ENCODE measurements around the gene SLC2A1.

Gene SLC2A1

GRCh38 chr1:42955311-42956063 lies 3.2 kb downstream of the SLC2A1 start:
- no peaks in the 10 kb centered on the region for H3K36me3 ChIP-seq (ENCODE audit: control insufficient read depth in 1 of 2, insufficient read depth in 2 of 2, low read length in 2 of 2)
- H3K27ac ChIP-seq (ENCODE audit: low read length): no peak overlapping the region
- H3K4me3 ChIP-seq (ENCODE audit: low read depth in 1 of 2, low read length in 2 of 2): no peak overlapping the region
- H3K4me1 ChIP-seq (ENCODE audit: control insufficient read depth in 1 of 2, insufficient read depth in 2 of 2, low read length in 2 of 2): peaks cover 0 to 16% of the 10 kb centered on the region in 2 donors
- H3K9me3 ChIP-seq (ENCODE audit: control insufficient read depth in 1 of 2, low read length in 2 of 2): no peaks in the 10 kb centered on the region
- H3K27me3 ChIP-seq (ENCODE audit: low read depth, low read length): peaks cover 2% of the 10 kb centered on the region

GRCh38 chr1:42953182-42954180 lies 5.2 kb downstream of the SLC2A1 start:
- Histone ChIP-seq H3K27me3 (ENCODE audit: low read depth, low read length) (no peaks in the 10 kb centered on the region), H3K36me3 (ENCODE audit: control insufficient read depth in 1 of 2, insufficient read depth in 2 of 2, low read length in 2 of 2) (no peaks in the 10 kb centered on the region), H3K9me3 (ENCODE audit: control insufficient read depth in 1 of 2, low read length in 2 of 2) (no peaks in the 10 kb centered on the region), H3K27ac (ENCODE audit: low read length) (no peak overlapping the region), H3K4me3 (ENCODE audit: low read depth in 1 of 2, low read length in 2 of 2) (no peak overlapping the region), H3K4me1 (ENCODE audit: control insufficient read depth in 1 of 2, insufficient read depth in 2 of 2, low read length in 2 of 2) (peaks cover 0 to 7% of the 10 kb centered on the region in 2 donors)

GRCh38 chr1:42952303-42953001 lies 6.2 kb downstream of the SLC2A1 start:
- H3K27me3 ChIP-seq (ENCODE audit: low read depth, low read length): no peaks in the 10 kb centered on the region
- no peaks in the 10 kb centered on the region for H3K36me3 ChIP-seq (ENCODE audit: control insufficient read depth in 1 of 2, insufficient read depth in 2 of 2, low read length in 2 of 2)
- H3K27ac ChIP-seq (ENCODE audit: low read length): no peak overlapping the region
- H3K9me3 ChIP-seq (ENCODE audit: control insufficient read depth in 1 of 2, low read length in 2 of 2): no peaks in the 10 kb centered on the region
- H3K4me3 ChIP-seq (ENCODE audit: low read depth in 1 of 2, low read length in 2 of 2): no peak overlapping the region
- peaks cover 0 to 4% of the 10 kb centered on the region in 2 donors for H3K4me1 ChIP-seq (ENCODE audit: control insufficient read depth in 1 of 2, insufficient read depth in 2 of 2, low read length in 2 of 2)

- Histone ChIP-seq H3K27ac (ENCODE audit: low read length) (no peak overlapping the region), H3K4me1 (ENCODE audit: control insufficient read depth in 1 of 2, insufficient read depth in 2 of 2, low read length in 2 of 2) (no peaks in the 10 kb centered on the region), H3K36me3 (ENCODE audit: control insufficient read depth in 1 of 2, insufficient read depth in 2 of 2, low read length in 2 of 2) (no peaks in the 10 kb centered on the region), H3K4me3 (ENCODE audit: low read depth in 1 of 2, low read length in 2 of 2) (no peak overlapping the region), H3K9me3 (ENCODE audit: control insufficient read depth in 1 of 2, low read length in 2 of 2) (no peaks in the 10 kb centered on the region), H3K27me3 (ENCODE audit: low read depth, low read length) (no peaks in the 10 kb centered on the region)
These were observed 7.1 kb downstream of the SLC2A1 start for GRCh38 chr1:42951588-42951987.

- H3K27me3 ChIP-seq (ENCODE audit: low read depth, low read length): no peaks in the 10 kb centered on the region
- H3K4me1 ChIP-seq (ENCODE audit: control insufficient read depth in 1 of 2, insufficient read depth in 2 of 2, low read length in 2 of 2): peaks cover 0 to 6% of the 10 kb centered on the region in 2 donors
- H3K27ac ChIP-seq (ENCODE audit: low read length): no peak overlapping the region
- H3K36me3 ChIP-seq (ENCODE audit: control insufficient read depth in 1 of 2, insufficient read depth in 2 of 2, low read length in 2 of 2): no peaks in the 10 kb centered on the region
- H3K4me3 ChIP-seq (ENCODE audit: low read depth in 1 of 2, low read length in 2 of 2): no peak overlapping the region
- H3K9me3 ChIP-seq (ENCODE audit: control insufficient read depth in 1 of 2, low read length in 2 of 2): no peaks in the 10 kb centered on the region
These were observed 8.6 kb downstream of the SLC2A1 start for GRCh38 chr1:42950116-42950481.

- H3K27ac ChIP-seq (ENCODE audit: low read length): no peak overlapping the region
- H3K4me1 ChIP-seq (ENCODE audit: control insufficient read depth in 1 of 2, insufficient read depth in 2 of 2, low read length in 2 of 2): peaks cover 3 to 6% of the 10 kb centered on the region in 2 donors
These were observed 9.2 kb downstream of the SLC2A1 start for GRCh38 chr1:42949312-42950115.

GRCh38 chr1:42947965-42948732 lies 10.5 kb downstream of the SLC2A1 start:
- Histone ChIP-seq H3K36me3 (ENCODE audit: control insufficient read depth in 1 of 2, insufficient read depth in 2 of 2, low read length in 2 of 2) (peaks cover 0 to under 1% of the 10 kb centered on the region in 2 donors), H3K4me1 (ENCODE audit: control insufficient read depth in 1 of 2, insufficient read depth in 2 of 2, low read length in 2 of 2) (peaks cover 16 to 19% of the 10 kb centered on the region in 2 donors), H3K9me3 (ENCODE audit: control insufficient read depth in 1 of 2, low read length in 2 of 2) (no peaks in the 10 kb centered on the region), H3K27me3 (ENCODE audit: low read depth, low read length) (no peaks in the 10 kb centered on the region), H3K27ac (ENCODE audit: low read length) (no peak overlapping the region), H3K4me3 (ENCODE audit: low read depth in 1 of 2, low read length in 2 of 2) (no peak overlapping the region)

More at GRCh38 chr1:42949312-42950115, 9.2 kb downstream of the SLC2A1 start:
- H3K4me3 ChIP-seq (ENCODE audit: low read depth in 1 of 2, low read length in 2 of 2): no peak overlapping the region
- H3K9me3 ChIP-seq (ENCODE audit: control insufficient read depth in 1 of 2, low read length in 2 of 2): no peaks in the 10 kb centered on the region
- H3K36me3 ChIP-seq (ENCODE audit: control insufficient read depth in 1 of 2, insufficient read depth in 2 of 2, low read length in 2 of 2): no peaks in the 10 kb centered on the region
- H3K27me3 ChIP-seq (ENCODE audit: low read depth, low read length): no peaks in the 10 kb centered on the region

- Histone ChIP-seq H3K27me3 (ENCODE audit: low read depth, low read length) (no peaks in the 10 kb centered on the region), H3K4me1 (ENCODE audit: control insufficient read depth in 1 of 2, insufficient read depth in 2 of 2, low read length in 2 of 2) (peaks cover 26 to 28% of the 10 kb centered on the region in 2 donors), H3K9me3 (ENCODE audit: control insufficient read depth in 1 of 2, low read length in 2 of 2) (no peaks in the 10 kb centered on the region), H3K4me3 (ENCODE audit: low read depth in 1 of 2, low read length in 2 of 2) (no peak overlapping the region), H3K36me3 (ENCODE audit: control insufficient read depth in 1 of 2, insufficient read depth in 2 of 2, low read length in 2 of 2) (peaks cover 0 to 10% of the 10 kb centered on the region in 2 donors), H3K27ac (ENCODE audit: low read length) (no peak overlapping the region)
These were observed 11.6 kb downstream of the SLC2A1 start for GRCh38 chr1:42947117-42947516.

GRCh38 chr1:42946120-42946898 lies 12.4 kb downstream of the SLC2A1 start:
- Histone ChIP-seq H3K27ac (ENCODE audit: low read length) (no peak overlapping the region), H3K27me3 (ENCODE audit: low read depth, low read length) (no peaks in the 10 kb centered on the region), H3K36me3 (ENCODE audit: control insufficient read depth in 1 of 2, insufficient read depth in 2 of 2, low read length in 2 of 2) (peaks cover 0 to 19% of the 10 kb centered on the region in 2 donors), H3K4me1 (ENCODE audit: control insufficient read depth in 1 of 2, insufficient read depth in 2 of 2, low read length in 2 of 2) (peaks cover 34 to 35% of the 10 kb centered on the region in 2 donors), H3K9me3 (ENCODE audit: control insufficient read depth in 1 of 2, low read length in 2 of 2) (no peaks in the 10 kb centered on the region), H3K4me3 (ENCODE audit: low read depth in 1 of 2, low read length in 2 of 2) (no peak overlapping the region)

Data from muscle layer of duodenum (tissue), 2 donors.